ENCODE results near the gene JARID2.

DNA sequence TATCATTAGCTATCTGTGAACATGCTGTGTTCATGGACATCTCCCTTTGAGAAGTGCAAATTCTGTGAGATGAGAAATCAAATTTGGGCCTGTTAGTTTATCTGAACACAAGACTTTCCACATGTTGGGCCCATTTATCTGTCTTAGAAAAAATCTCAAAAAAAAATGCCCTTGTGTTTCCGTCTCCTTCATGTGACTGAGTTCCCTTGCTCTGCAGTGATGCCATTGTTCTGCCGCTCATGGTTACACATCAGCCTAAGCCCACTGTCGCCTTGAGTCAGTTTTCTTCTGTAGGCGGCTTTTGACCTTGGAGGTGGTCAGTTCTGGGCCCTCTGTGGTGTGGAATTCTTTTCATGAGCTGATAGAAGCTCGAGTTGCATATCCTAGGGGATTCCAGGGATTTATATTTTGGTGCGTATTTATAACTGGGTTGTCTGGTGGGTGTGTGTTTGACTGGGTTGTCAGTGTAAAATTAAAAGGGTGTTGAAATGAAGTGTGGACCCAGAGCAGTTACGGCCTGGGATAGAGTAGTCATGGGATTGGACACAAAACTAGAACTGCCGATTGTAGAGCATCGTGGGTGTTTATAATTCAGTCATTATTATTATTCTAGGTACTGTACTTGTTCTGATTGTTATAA, 156.7 kb downstream of the JARID2 start:
- TF ChIP-seq, protein P1, sequence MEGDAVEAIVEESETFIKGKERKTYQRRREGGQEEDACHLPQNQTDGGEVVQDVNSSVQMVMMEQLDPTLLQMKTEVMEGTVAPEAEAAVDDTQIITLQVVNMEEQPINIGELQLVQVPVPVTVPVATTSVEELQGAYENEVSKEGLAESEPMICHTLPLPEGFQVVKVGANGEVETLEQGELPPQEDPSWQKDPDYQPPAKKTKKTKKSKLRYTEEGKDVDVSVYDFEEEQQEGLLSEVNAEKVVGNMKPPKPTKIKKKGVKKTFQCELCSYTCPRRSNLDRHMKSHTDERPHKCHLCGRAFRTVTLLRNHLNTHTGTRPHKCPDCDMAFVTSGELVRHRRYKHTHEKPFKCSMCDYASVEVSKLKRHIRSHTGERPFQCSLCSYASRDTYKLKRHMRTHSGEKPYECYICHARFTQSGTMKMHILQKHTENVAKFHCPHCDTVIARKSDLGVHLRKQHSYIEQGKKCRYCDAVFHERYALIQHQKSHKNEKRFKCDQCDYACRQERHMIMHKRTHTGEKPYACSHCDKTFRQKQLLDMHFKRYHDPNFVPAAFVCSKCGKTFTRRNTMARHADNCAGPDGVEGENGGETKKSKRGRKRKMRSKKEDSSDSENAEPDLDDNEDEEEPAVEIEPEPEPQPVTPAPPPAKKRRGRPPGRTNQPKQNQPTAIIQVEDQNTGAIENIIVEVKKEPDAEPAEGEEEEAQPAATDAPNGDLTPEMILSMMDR (IDR thresholded peaks at IDR 0.05; ENCODE audit: insufficient read depth, low read depth, low read length) = no peak
- TF ChIP-seq EZH2 (IDR thresholded peaks at IDR 0.05; ENCODE audit: insufficient read depth, low read length) = no peak
